Stimulated activated CD4-positive, alpha-beta T cell treated with anti-CD3 and anti-CD28 coated beads, Interleukin-2, amount 100 ng/mL, for 48 hours (primary cell): ENCODE data around the gene ATG9A.
A peak's percentile ranks its signal among the peaks of the same experiment; 100 is the strongest.

Source experiments
- DNase-seq, 2 donors: peaks; one replicate each; pipeline ENCODE4 v3.0.0-alpha.2; 2020

ATG9A gene

GRCh38 chr2:219175928-219176817 is 53.3 kb downstream of the ATG9A start:
- peak in 1 of 2 donors; percentile 19 for DNase-seq

- no peak for DNase-seq
Observed at GRCh38 chr2:219175486-219175885, 54.0 kb downstream of the ATG9A start.

- DNase-seq: no peak
Observed at GRCh38 chr2:219174801-219175200, 54.6 kb downstream of the ATG9A start.

- DNase-seq: no peak
Observed at GRCh38 chr2:219174146-219174545, 55.3 kb downstream of the ATG9A start.

- DNase-seq: no peak
Observed at GRCh38 chr2:219173176-219173575, 56.3 kb downstream of the ATG9A start.

GRCh38 chr2:219172231-219173154 is 56.9 kb downstream of the ATG9A start:
- no peak for DNase-seq

- peak in 1 of 2 donors; percentile 40 for DNase-seq
Observed at GRCh38 chr2:219171231-219171651, 58.2 kb downstream of the ATG9A start.

- no peak for DNase-seq
Observed at GRCh38 chr2:219169930-219170654, 59.3 kb downstream of the ATG9A start, which contains the start of gene SLC23A3. Gene SLC23A3, minus strand, starts transcription at chr2:219170029. Its CDS starts 45 bp downstream, at chr2:219169984.
